ENCODE data around the gene TMEM150B.

DNA sequence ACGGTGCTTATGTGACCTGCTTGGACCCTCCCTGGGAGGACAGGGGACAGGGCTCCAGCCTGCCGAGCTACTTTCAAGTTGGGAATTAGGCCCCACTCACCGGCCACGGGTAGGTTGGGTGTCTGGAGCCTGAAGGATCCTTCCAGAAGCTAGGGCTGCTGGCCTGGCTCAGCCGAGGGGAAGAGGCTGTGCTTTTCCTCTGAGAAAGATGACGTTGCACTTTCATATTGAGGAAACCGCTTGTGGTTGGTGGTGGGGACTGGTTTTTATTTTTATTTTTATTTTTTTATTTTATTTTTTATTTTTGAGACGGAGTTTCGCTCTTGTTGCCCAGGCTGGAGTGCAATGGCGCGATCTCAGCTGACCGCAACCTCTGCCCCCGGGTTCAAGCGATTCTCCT is at the start of gene TMEM150B:
- TF ChIP-seq, protein P1, sequence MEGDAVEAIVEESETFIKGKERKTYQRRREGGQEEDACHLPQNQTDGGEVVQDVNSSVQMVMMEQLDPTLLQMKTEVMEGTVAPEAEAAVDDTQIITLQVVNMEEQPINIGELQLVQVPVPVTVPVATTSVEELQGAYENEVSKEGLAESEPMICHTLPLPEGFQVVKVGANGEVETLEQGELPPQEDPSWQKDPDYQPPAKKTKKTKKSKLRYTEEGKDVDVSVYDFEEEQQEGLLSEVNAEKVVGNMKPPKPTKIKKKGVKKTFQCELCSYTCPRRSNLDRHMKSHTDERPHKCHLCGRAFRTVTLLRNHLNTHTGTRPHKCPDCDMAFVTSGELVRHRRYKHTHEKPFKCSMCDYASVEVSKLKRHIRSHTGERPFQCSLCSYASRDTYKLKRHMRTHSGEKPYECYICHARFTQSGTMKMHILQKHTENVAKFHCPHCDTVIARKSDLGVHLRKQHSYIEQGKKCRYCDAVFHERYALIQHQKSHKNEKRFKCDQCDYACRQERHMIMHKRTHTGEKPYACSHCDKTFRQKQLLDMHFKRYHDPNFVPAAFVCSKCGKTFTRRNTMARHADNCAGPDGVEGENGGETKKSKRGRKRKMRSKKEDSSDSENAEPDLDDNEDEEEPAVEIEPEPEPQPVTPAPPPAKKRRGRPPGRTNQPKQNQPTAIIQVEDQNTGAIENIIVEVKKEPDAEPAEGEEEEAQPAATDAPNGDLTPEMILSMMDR (IDR thresholded peaks at IDR 0.05; ENCODE audit: low read depth, low read length, poor library complexity, severe bottlenecking): no peak
- TF ChIP-seq EZH2phosphoT487 (IDR thresholded peaks at IDR 0.05; ENCODE audit: borderline replicate concordance, low read length): no peak

Measured in DOHH2 (cell line).